ENCODE results near the gene COL4A2. TPM values are rescaled to one million over a fixed set of nuclear protein-coding genes. Genes with fewer than 3 reads are reported as not detected.
"Not testable (repeated sequence)": the region's sequence is repeated elsewhere in the genome, so short reads cannot be mapped to it uniquely, and the experiment has no call there.

Gene COL4A2
- total and polyA plus RNA-seq, 12 donors, result 70.9 to 1,589 (median 171) TPM

- no peaks in the 10 kb centered on the region for H3K9me3 ChIP-seq (replicated peaks in 1 of 3)
- no peak for DNase-seq
- H3K4me1 ChIP-seq (replicated peaks in 1 of 2), result peaks cover 0 to 12% of the 10 kb centered on the region in 2 donors
- H3K4me3 ChIP-seq, result peak overlapping the region in 1 of 4 donors; percentile 27
- H3K27me3 ChIP-seq, result peaks cover 4% of the 10 kb centered on the region
- 59 to 68% (median 66%) methylated on average over 15 to 30 of the region's 30 CpGs for WGBS, 4 donors
- no peaks in the 10 kb centered on the region for H3K36me3 ChIP-seq (replicated peaks in 1 of 2)
- peak overlapping the region in 2 of 5 donors; percentile 30 to 75 for H3K27ac ChIP-seq
- intact Hi-C loops (cut with DNase I), result no loop called here
- TF ChIP-seq CTCF (IDR thresholded peaks at IDR 0.05), result no peak
These were observed 4.6 kb downstream of the COL4A2 start for GRCh38 chr13:110311443-110312338.

GRCh38 chr13:110312339-110313031 lies 5.4 kb downstream of the COL4A2 start:
- DNase-seq, result no peak
- H3K9me3 ChIP-seq (replicated peaks in 1 of 3), result no peaks in the 10 kb centered on the region
- H3K27ac ChIP-seq, result peak overlapping the region in 1 of 5 donors; percentile 30
- TF ChIP-seq POLR2A (IDR thresholded peaks at IDR 0.05), result no peak
- no peak for TF ChIP-seq CTCF (IDR thresholded peaks at IDR 0.05)
- intact Hi-C loops (cut with DNase I), result no loop called here
- no peaks in the 10 kb centered on the region for H3K27me3 ChIP-seq
- H3K4me3 ChIP-seq, result no peak overlapping the region
- H3K36me3 ChIP-seq (replicated peaks in 1 of 2), result no peaks in the 10 kb centered on the region
- H3K4me1 ChIP-seq (replicated peaks in 1 of 2), result peaks cover 0 to 9% of the 10 kb centered on the region in 2 donors
- WGBS, 4 donors, result 78 to 87% (median 86%) methylated on average over 4 of the region's 4 CpGs

GRCh38 chr13:110313261-110313660 lies 6.2 kb downstream of the COL4A2 start:
- H3K4me1 ChIP-seq (replicated peaks in 1 of 2); H3K27me3 ChIP-seq; H3K4me3 ChIP-seq; H3K27ac ChIP-seq; H3K9me3 ChIP-seq (replicated peaks in 1 of 3); DNase-seq; H3K36me3 ChIP-seq (replicated peaks in 1 of 2); intact Hi-C loops (cut with DNase I): not testable (repeated sequence)
- 90 to 95% (median 95%) methylated on average over 4 to 21 of the region's 29 CpGs for WGBS, 4 donors

GRCh38 chr13:110313733-110314132 lies 6.6 kb downstream of the COL4A2 start:
- H3K27me3 ChIP-seq; H3K4me3 ChIP-seq; intact Hi-C loops (cut with DNase I); H3K9me3 ChIP-seq (replicated peaks in 1 of 3); H3K36me3 ChIP-seq (replicated peaks in 1 of 2); DNase-seq; H3K27ac ChIP-seq; H3K4me1 ChIP-seq (replicated peaks in 1 of 2): not testable (repeated sequence)
- WGBS, 4 donors, result 71 to 85% (median 78%) methylated on average over 5 to 10 of the region's 16 CpGs

GRCh38 chr13:110314516-110315245 lies 7.6 kb downstream of the COL4A2 start:
- WGBS, 4 donors, result 87 to 91% (median 88%) methylated on average over 9 to 18 of the region's 18 CpGs
- Histone ChIP-seq H3K9me3 (replicated peaks in 1 of 3) (no peaks in the 10 kb centered on the region), H3K36me3 (replicated peaks in 1 of 2) (no peaks in the 10 kb centered on the region), H3K27ac (no peak overlapping the region), H3K4me1 (replicated peaks in 1 of 2) (peaks cover 0 to under 1% of the 10 kb centered on the region in 2 donors), H3K27me3 (no peaks in the 10 kb centered on the region), H3K4me3 (no peak overlapping the region)
- no peak for TF ChIP-seq POLR2A (IDR thresholded peaks at IDR 0.05)
- no peak for TF ChIP-seq CTCF (IDR thresholded peaks at IDR 0.05)
- intact Hi-C loops (cut with DNase I), result no loop called here
- no peak for DNase-seq
